Right lobe of liver (tissue), 6 donors: Measurements from ENCODE around the gene TTC38. TPM values are rescaled to one million over a fixed set of nuclear protein-coding genes. Genes with fewer than 3 reads are reported as not detected.
A peak's percentile ranks its signal among the peaks of the same experiment; 100 is the strongest.

ENCODE experiments used
- ATAC-seq, 4 donors: fragments of 200-7000 bp; cut with Tn5 transposase; one replicate each; pipeline ENCODE4 v1.9.1; 2020; ENCODE audit warnings: mild to moderate bottlenecking in 4 of 4, moderate library complexity in 4 of 4
- DNase-seq, 3 donors: peaks; one replicate each; pipeline ENCODE4 v3.0.0-alpha.2; 2020
- H3K27ac ChIP-seq, 3 donors: fragments of 200-600 bp; one replicate each; pipeline ENCODE4 v1.8.0; 2022
- H3K27me3 ChIP-seq, 2 donors: fragments of 200-600 bp; one replicate each; pipeline ENCODE4 v1.8.0; 2022
- H3K36me3 ChIP-seq, 4 donors: fragments of 200-600 bp; sonication (generic) in 1 of 4; one replicate each; pipeline versions ENCODE4 v1.5.1 to v1.8.0; 2017 to 2022; ENCODE audit warnings: control low read depth in 1 of 4
- H3K4me1 ChIP-seq, 4 donors: fragments of 200-600 bp; sonication (generic) in 1 of 4; one replicate each; pipeline versions ENCODE4 v1.5.1 to v1.8.0; 2017 to 2022; ENCODE audit warnings: control low read depth in 1 of 4
- H3K4me3 ChIP-seq, 3 donors: fragments of 200-600 bp; one replicate each; pipeline ENCODE4 v1.8.0; 2022
- H3K9me3 ChIP-seq, 4 donors: fragments of 200-600 bp; sonication (generic) in 1 of 4; one replicate each; pipeline versions ENCODE4 v1.5.1 to v1.8.0; 2017 to 2022; ENCODE audit warnings: control low read depth in 1 of 4
- POLR2A ChIP-seq: fragments of 450-650 bp; IDR thresholded peaks from one replicate; pipeline ENCODE4 v1.6.1; 2017; ENCODE audit warnings: antibody characterized with exemption, mild to moderate bottlenecking
- WGBS: methylation state at CpG from one replicate; pipeline ENCODE4 v1.1.6; 2018; ENCODE audit warnings: low coverage, low lambda C conversion rate; ENCODE audit not compliant: insufficient coverage; ENCODE audit errors: missing lambda C conversion rate; 5-methylcytosine and 5-hydroxymethylcytosine counted together
- intact Hi-C, 2 donors: fragments of 100-400 bp; cut with DNase I; formaldehyde crosslinking; loops; one replicate each; pipeline versions ENCODE4 v1.11.2 to v1.14.1; 2022
- total RNA-seq, 6 experiments: library from RNA; depleted of rRNA in 2 of 6; stranded (reverse); fragments of >200 nt in 2 of 6; fragmentation: NEBNext Ultra II Directional in 3 of 6; extraction: Animal tissue kit (Norgen Biotek cat#: 25700) in 3 of 6; gene quantifications; one replicate each; pipeline versions ENCODE4 v1.1.0 to v1.2.4, GENCODE V29; 2016 to 2023
- TF ChIP-seq, protein P1 (sequence below), 4 donors: fragments of 200-600 bp in 3 of 4; fragments of 450-650 bp in 1 of 4; IDR thresholded peaks; one replicate each; pipeline versions ENCODE4 v1.5.1 to v1.8.0; 2016 to 2022; ENCODE audit warnings: antibody characterized with exemption in 4 of 4, mild to moderate bottlenecking in 2 of 4
- donor health status: DM: no; HTN: yes; CAD: no.
- donor health status: DM: no; HTN: no; CAD: no.
- donor health status: DM: no; HTN: no; CAD: no.
- donor health status: DM: no; HTN: yes; CAD: no.
- donor health status: DM: no; HTN: yes; CAD: no.

Gene TTC38
- total RNA-seq, 6 experiments from 2014 or later, result 91.1 to 278 (median 195) TPM

- ATAC-seq, result no peak
These were observed 16.5 kb upstream of the TTC38 start for GRCh38 chr22:46251266-46251665.

DNA sequence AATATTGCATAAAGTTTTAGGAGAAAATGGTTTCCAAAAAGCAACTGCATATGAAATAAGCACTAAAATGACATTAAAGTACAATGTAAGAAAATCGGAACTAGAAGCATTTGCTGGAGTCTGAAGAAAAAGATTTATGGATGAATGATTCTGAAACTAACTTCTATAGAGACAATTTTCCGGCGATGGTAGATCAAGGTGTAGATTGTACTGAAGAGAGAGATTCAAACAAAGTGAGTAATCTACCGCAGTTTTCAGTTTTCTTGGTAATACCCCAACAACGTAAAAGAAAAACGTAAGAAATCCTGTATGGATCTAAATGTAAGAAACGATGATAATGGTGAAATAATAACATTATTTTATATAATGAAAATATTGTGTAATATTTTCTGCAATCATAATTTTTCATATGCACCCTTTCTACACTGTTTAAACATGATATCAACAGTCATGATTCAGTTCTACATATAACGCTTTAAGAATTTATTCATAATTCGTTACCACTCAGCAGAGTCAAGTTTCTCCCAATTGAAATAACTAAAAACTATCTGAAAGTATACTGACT lies 15.9 kb upstream of the TTC38 start:
- no peaks in the 10 kb centered on the region for H3K36me3 ChIP-seq
- no peaks in the 10 kb centered on the region for H3K27me3 ChIP-seq
- H3K4me3 ChIP-seq, result no peak overlapping the region
- peaks cover 0 to 15% (median 4%) of the 10 kb centered on the region in 4 donors for H3K4me1 ChIP-seq
- intact Hi-C loops, result no loop called here
- no peaks in the 10 kb centered on the region for H3K9me3 ChIP-seq
- WGBS, result 87% methylated on average over 9 of the region's 9 CpGs
- H3K27ac ChIP-seq, result no peak overlapping the region
- no peak for ATAC-seq
- DNase-seq, result no peak
- no peak for TF ChIP-seq POLR2A
- TF ChIP-seq, protein P1, sequence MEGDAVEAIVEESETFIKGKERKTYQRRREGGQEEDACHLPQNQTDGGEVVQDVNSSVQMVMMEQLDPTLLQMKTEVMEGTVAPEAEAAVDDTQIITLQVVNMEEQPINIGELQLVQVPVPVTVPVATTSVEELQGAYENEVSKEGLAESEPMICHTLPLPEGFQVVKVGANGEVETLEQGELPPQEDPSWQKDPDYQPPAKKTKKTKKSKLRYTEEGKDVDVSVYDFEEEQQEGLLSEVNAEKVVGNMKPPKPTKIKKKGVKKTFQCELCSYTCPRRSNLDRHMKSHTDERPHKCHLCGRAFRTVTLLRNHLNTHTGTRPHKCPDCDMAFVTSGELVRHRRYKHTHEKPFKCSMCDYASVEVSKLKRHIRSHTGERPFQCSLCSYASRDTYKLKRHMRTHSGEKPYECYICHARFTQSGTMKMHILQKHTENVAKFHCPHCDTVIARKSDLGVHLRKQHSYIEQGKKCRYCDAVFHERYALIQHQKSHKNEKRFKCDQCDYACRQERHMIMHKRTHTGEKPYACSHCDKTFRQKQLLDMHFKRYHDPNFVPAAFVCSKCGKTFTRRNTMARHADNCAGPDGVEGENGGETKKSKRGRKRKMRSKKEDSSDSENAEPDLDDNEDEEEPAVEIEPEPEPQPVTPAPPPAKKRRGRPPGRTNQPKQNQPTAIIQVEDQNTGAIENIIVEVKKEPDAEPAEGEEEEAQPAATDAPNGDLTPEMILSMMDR (IDR thresholded peaks at IDR 0.05), result no peak

More at GRCh38 chr22:46251266-46251665, 16.5 kb upstream of the TTC38 start:
- Histone ChIP-seq H3K36me3 (no peaks in the 10 kb centered on the region), H3K9me3 (no peaks in the 10 kb centered on the region), H3K4me1 (peaks cover 0 to 15% (median 4%) of the 10 kb centered on the region in 4 donors), H3K4me3 (peak overlapping the region in 2 of 3 donors; percentile 81 to 83), H3K27me3 (no peaks in the 10 kb centered on the region), H3K27ac (no peak overlapping the region)
- DNase-seq, result no peak
- intact Hi-C loops, result no loop called here
- WGBS, result 81% methylated on average over 4 of the region's 7 CpGs
- TF ChIP-seq, protein P1 (IDR thresholded peaks at IDR 0.05), result no peak
- no peak for TF ChIP-seq POLR2A

GRCh38 chr22:46256358-46256958 lies 11.3 kb upstream of the TTC38 start:
- DNase-seq (no peak), ATAC-seq (no peak)
- Histone ChIP-seq H3K27me3 (no peaks in the 10 kb centered on the region), H3K4me3 (no peak overlapping the region), H3K9me3 (no peaks in the 10 kb centered on the region), H3K4me1 (no peaks in the 10 kb centered on the region), H3K36me3 (no peaks in the 10 kb centered on the region), H3K27ac (no peak overlapping the region)
- TF ChIP-seq, protein P1 (IDR thresholded peaks at IDR 0.05), result no peak
- WGBS, result 61% methylated on average over 8 of the region's 8 CpGs
- intact Hi-C loops, result no loop called here

DNA sequence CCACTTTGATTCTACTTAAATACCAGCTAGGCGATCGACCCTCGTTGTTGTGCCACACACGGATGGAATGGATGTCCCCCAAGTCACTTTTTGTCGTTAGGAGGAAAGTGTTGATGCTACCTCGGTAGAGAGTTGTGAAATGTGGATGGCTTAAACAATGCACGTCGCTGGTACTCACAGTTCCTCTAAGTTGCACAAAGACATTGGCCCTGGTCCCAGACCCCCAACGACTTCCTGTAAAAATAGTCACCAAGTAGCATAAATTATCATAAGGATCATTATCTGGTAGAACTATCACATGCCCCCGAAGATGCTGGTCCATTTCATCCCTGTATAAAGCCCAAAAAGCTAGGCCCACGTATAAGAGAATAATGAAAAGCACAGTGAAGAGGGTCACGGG lies 8.4 kb upstream of the TTC38 start:
- H3K4me1 ChIP-seq, result peaks cover 0 to 4% (median 1%) of the 10 kb centered on the region in 4 donors
- WGBS, result 64% methylated on average over 12 of the region's 12 CpGs
- ATAC-seq (peak in 1 of 4 donors; percentile 39), DNase-seq (no peak)
- no peak overlapping the region for H3K27ac ChIP-seq
- H3K27me3 ChIP-seq, result no peaks in the 10 kb centered on the region
- no peak for TF ChIP-seq POLR2A
- TF ChIP-seq, protein P1 (IDR thresholded peaks at IDR 0.05), result no peak
- H3K9me3 ChIP-seq, result no peaks in the 10 kb centered on the region
- no peaks in the 10 kb centered on the region for H3K36me3 ChIP-seq
- intact Hi-C loops, result no loop called here
- H3K4me3 ChIP-seq, result no peak overlapping the region
